Smooth muscle cell (in vitro differentiated cells): Measurements from ENCODE around the gene ZNF574. TPM values are rescaled to one million over a fixed set of nuclear protein-coding genes. Genes with fewer than 3 reads are reported as not detected.

Experiments used
- DNase-seq: peaks from one replicate; lab custom pipeline; 2025; ENCODE audit not compliant: unreplicated experiment; lab: John Stamatoyannopoulos, UW
- H2AFZ ChIP-seq: fragments of 200-600 bp; sonication (generic); 2 replicates; pipeline ENCODE4 v1.6.0; 2016; ENCODE audit warnings: antibody characterized with exemption, low read depth, mild to moderate bottlenecking
- H3F3A ChIP-seq: fragments of 200-600 bp; sonication (generic); 2 replicates; pipeline ENCODE4 v1.6.0; 2017; ENCODE audit warnings: antibody characterized with exemption, low read depth
- H3K27ac ChIP-seq: fragments of 200-600 bp; sonication (generic); 2 replicates; pipeline ENCODE4 v1.5.1; 2016; ENCODE audit warnings: low read depth, mild to moderate bottlenecking
- H3K27me3 ChIP-seq: fragments of 200-600 bp; sonication (generic); 2 replicates; pipeline ENCODE4 v1.6.1; 2016; ENCODE audit warnings: low read depth, mild to moderate bottlenecking
- H3K36me3 ChIP-seq: fragments of 200-600 bp; sonication (generic); 2 replicates; pipeline ENCODE4 v1.5.1; 2016; ENCODE audit warnings: low read depth
- H3K4me1 ChIP-seq: fragments of 200-600 bp; sonication (generic); 2 replicates; pipeline ENCODE4 v1.5.1; 2016; ENCODE audit warnings: low read depth
- H3K4me2 ChIP-seq: fragments of 200-600 bp; sonication (generic); 2 replicates; pipeline ENCODE4 v1.6.0; 2016; ENCODE audit warnings: mild to moderate bottlenecking
- H3K4me3 ChIP-seq: fragments of 200-600 bp; sonication (generic); 2 replicates; pipeline ENCODE4 v1.5.1; 2016; ENCODE audit warnings: mild to moderate bottlenecking
- H3K79me2 ChIP-seq: fragments of 200-600 bp; sonication (generic); 2 replicates; pipeline ENCODE4 v1.6.0; 2016; ENCODE audit warnings: low read depth, mild to moderate bottlenecking
- H3K9ac ChIP-seq: fragments of 200-600 bp; sonication (generic); 2 replicates; pipeline ENCODE4 v1.6.0; 2016; ENCODE audit warnings: low read depth
- H3K9me3 ChIP-seq: fragments of 200-600 bp; sonication (generic); replicated peaks from 2 replicates; pipeline ENCODE4 v1.5.1; 2016; ENCODE audit warnings: low read depth
- H4K20me1 ChIP-seq: fragments of 200-600 bp; sonication (generic); 2 replicates; pipeline ENCODE4 v1.6.0; 2016; ENCODE audit warnings: low read depth
- CTCF ChIP-seq: fragments of 200-600 bp; sonication (generic); IDR thresholded peaks from 2 replicates; pipeline ENCODE4 v1.5.1; 2017; ENCODE audit warnings: borderline replicate concordance, mild to moderate bottlenecking, antibody characterized with exemption; ENCODE audit not compliant: insufficient read depth, poor library complexity, severe bottlenecking
- WGBS: methylation state at CpG from one replicate; pipeline ENCODE4 v1.1.7; 2016; ENCODE audit warnings: low lambda C conversion rate; 5-methylcytosine and 5-hydroxymethylcytosine counted together
- polyA plus RNA-seq: library from polyadenylated mRNA; unstranded; fragments of >200 nt; fragmentation: Nextera tagmentation; extraction: Ambion mirVana; gene quantifications from 2 replicates; pipeline ENCODE4 v1.2.1, GENCODE V29; 2016
- total RNA-seq: library from RNA; depleted of rRNA; stranded (reverse); fragments of >200 nt; gene quantifications from 2 replicates; pipeline ENCODE4 v1.2.3, GENCODE V29; 2014

ZNF574 gene
- total and polyA plus RNA-seq, 2 experiments from 2014 or later, result 8.9 to 20.5 TPM

GRCh38 chr19:42079276-42079669 lies 3.3 kb downstream of the ZNF574 start:
- Histone ChIP-seq H3F3A (no peaks in the 10 kb centered on the region), H3K9me3 (no peaks in the 10 kb centered on the region), H3K27me3 (no peaks in the 10 kb centered on the region), H3K4me1 (peaks cover 16% of the 10 kb centered on the region), H3K4me3 (no peak overlapping the region), H3K27ac (no peak overlapping the region), H3K4me2 (no peak overlapping the region), H4K20me1 (peaks cover 56% of the 10 kb centered on the region), H3K79me2 (peaks cover 42% of the 10 kb centered on the region), H3K9ac (no peak overlapping the region), H2AFZ (no peak overlapping the region), H3K36me3 (no peaks in the 10 kb centered on the region)
- 84% methylated on average over 16 of the region's 16 CpGs for WGBS
- no peak for TF ChIP-seq CTCF
- no peak for DNase-seq

- H3K4me2 ChIP-seq, result no peak overlapping the region
These were observed 4.2 kb downstream of the ZNF574 start for GRCh38 chr19:42079886-42080763.

GRCh38 chr19:42080764-42081375 lies 4.9 kb downstream of the ZNF574 start:
- no peaks in the 10 kb centered on the region for H3K36me3 ChIP-seq
- H3K4me2 ChIP-seq, result no peak overlapping the region
- TF ChIP-seq CTCF, result no peak
- no peak overlapping the region for H3K9ac ChIP-seq
- no peak overlapping the region for H3K27ac ChIP-seq
- peaks cover 3% of the 10 kb centered on the region for H3F3A ChIP-seq
- 98% methylated on average over 26 of the region's 28 CpGs for WGBS
- DNase-seq, result no peak
- H3K9me3 ChIP-seq, result no peaks in the 10 kb centered on the region
- peaks cover 56% of the 10 kb centered on the region for H4K20me1 ChIP-seq
- H3K4me1 ChIP-seq, result peaks cover 10% of the 10 kb centered on the region
- H3K4me3 ChIP-seq, result no peak overlapping the region
- H2AFZ ChIP-seq, result no peak overlapping the region
- no peaks in the 10 kb centered on the region for H3K27me3 ChIP-seq
- peaks cover 42% of the 10 kb centered on the region for H3K79me2 ChIP-seq

More at GRCh38 chr19:42079886-42080763, 4.2 kb downstream of the ZNF574 start:
- no peak for DNase-seq
- H3K9ac ChIP-seq, result no peak overlapping the region
- no peaks in the 10 kb centered on the region for H3K9me3 ChIP-seq
- peaks cover 13% of the 10 kb centered on the region for H3K4me1 ChIP-seq
- no peaks in the 10 kb centered on the region for H3K27me3 ChIP-seq
- peaks cover 56% of the 10 kb centered on the region for H4K20me1 ChIP-seq
- H3K4me3 ChIP-seq, result no peak overlapping the region
- no peaks in the 10 kb centered on the region for H3K36me3 ChIP-seq
- H3K27ac ChIP-seq, result no peak overlapping the region
- no peak for TF ChIP-seq CTCF
- WGBS, result 96% methylated on average over 44 of the region's 44 CpGs
- H3F3A ChIP-seq, result no peaks in the 10 kb centered on the region
- no peak overlapping the region for H2AFZ ChIP-seq
- H3K79me2 ChIP-seq, result peaks cover 42% of the 10 kb centered on the region
